Nephron progenitor cell (in vitro differentiated cells): Measurements from ENCODE around the gene TMEM63B.

Source experiments
- DNase-seq: peaks from one replicate; pipeline ENCODE4 v3.0.0; 2021
- H3K27ac Mint-ChIP-seq: 2 replicates; pipeline ENCODE4 v1.8.0; 2021; ENCODE audit warnings: mild to moderate bottlenecking, moderate library complexity, mixed read lengths
- H3K27me3 Mint-ChIP-seq: 2 replicates; pipeline ENCODE4 v1.8.0; 2021; ENCODE audit warnings: mild to moderate bottlenecking, low read depth, mixed read lengths; ENCODE audit not compliant: poor library complexity
- H3K36me3 Mint-ChIP-seq: 2 replicates; pipeline ENCODE4 v1.8.0; 2021; ENCODE audit warnings: low read depth, mixed read lengths
- H3K4me1 Mint-ChIP-seq: 2 replicates; pipeline ENCODE4 v1.8.0; 2021; ENCODE audit warnings: mixed read lengths
- H3K4me3 Mint-ChIP-seq: 2 replicates; pipeline ENCODE4 v1.8.0; 2021; ENCODE audit warnings: mild to moderate bottlenecking, moderate library complexity, mixed read lengths
- H3K9me3 Mint-ChIP-seq: 2 replicates; pipeline ENCODE4 v1.8.0; 2021; ENCODE audit warnings: mild to moderate bottlenecking, moderate library complexity, mixed read lengths
- TF ChIP-seq, protein P1 (sequence below): fragments of 200-600 bp; sonication (generic); IDR thresholded peaks from 2 replicates; pipeline ENCODE4 v1.5.0; 2021; ENCODE audit warnings: antibody characterized with exemption

The TMEM63B gene

DNA sequence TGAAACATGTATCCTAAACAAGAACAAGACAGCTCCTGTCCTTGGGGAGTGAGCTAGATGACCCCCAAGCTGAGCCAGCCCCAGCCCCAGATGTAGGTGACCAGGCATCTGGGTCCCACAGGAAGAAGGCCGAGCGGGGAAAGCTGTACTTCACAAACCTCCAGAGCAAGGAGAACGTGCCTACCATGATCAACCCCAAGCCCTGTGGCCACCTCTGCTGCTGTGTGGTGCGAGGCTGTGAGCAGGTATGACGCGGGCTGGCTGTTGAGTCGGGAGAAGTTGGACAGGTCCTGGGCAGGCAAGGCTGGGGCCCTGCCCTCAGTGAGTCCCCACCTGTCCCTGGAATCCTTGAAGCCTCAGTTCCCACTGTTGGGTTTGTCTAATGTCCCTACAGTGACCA, 19.9 kb downstream of the TMEM63B start:
- Mint-ChIP-seq H3K4me1 (no peaks in the 10 kb centered on the region), H3K9me3 (no peaks in the 10 kb centered on the region), H3K27ac (no peak overlapping the region), H3K4me3 (no peak overlapping the region), H3K36me3 (peaks cover 26% of the 10 kb centered on the region), H3K27me3 (peaks cover 9% of the 10 kb centered on the region)
- no peak for DNase-seq
- TF ChIP-seq, protein P1, sequence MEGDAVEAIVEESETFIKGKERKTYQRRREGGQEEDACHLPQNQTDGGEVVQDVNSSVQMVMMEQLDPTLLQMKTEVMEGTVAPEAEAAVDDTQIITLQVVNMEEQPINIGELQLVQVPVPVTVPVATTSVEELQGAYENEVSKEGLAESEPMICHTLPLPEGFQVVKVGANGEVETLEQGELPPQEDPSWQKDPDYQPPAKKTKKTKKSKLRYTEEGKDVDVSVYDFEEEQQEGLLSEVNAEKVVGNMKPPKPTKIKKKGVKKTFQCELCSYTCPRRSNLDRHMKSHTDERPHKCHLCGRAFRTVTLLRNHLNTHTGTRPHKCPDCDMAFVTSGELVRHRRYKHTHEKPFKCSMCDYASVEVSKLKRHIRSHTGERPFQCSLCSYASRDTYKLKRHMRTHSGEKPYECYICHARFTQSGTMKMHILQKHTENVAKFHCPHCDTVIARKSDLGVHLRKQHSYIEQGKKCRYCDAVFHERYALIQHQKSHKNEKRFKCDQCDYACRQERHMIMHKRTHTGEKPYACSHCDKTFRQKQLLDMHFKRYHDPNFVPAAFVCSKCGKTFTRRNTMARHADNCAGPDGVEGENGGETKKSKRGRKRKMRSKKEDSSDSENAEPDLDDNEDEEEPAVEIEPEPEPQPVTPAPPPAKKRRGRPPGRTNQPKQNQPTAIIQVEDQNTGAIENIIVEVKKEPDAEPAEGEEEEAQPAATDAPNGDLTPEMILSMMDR, result no peak

DNA sequence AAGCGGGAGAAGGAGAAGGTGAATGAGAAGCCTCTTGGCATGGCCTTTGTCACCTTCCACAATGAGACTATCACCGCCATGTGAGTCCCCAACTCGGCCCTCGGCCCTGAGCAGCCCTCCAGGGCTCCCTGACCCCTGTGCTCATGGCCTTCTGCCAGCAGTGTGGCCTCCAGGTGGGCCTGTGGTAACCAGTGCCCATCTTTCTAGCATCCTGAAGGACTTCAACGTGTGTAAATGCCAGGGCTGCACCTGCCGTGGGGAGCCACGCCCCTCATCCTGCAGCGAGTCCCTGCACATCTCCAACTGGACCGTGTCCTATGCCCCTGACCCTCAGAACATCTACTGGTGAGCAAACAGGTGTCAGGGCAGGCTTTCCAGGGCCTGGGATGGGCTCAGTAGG, 21.0 kb downstream of the TMEM63B start:
- no peak for DNase-seq
- TF ChIP-seq, protein P1, result no peak
- H3K36me3 Mint-ChIP-seq, result peaks cover 26% of the 10 kb centered on the region
- H3K27me3 Mint-ChIP-seq, result peaks cover 9% of the 10 kb centered on the region
- no peak overlapping the region for H3K4me3 Mint-ChIP-seq
- no peaks in the 10 kb centered on the region for H3K4me1 Mint-ChIP-seq
- H3K9me3 Mint-ChIP-seq, result no peaks in the 10 kb centered on the region
- no peak overlapping the region for H3K27ac Mint-ChIP-seq

DNA sequence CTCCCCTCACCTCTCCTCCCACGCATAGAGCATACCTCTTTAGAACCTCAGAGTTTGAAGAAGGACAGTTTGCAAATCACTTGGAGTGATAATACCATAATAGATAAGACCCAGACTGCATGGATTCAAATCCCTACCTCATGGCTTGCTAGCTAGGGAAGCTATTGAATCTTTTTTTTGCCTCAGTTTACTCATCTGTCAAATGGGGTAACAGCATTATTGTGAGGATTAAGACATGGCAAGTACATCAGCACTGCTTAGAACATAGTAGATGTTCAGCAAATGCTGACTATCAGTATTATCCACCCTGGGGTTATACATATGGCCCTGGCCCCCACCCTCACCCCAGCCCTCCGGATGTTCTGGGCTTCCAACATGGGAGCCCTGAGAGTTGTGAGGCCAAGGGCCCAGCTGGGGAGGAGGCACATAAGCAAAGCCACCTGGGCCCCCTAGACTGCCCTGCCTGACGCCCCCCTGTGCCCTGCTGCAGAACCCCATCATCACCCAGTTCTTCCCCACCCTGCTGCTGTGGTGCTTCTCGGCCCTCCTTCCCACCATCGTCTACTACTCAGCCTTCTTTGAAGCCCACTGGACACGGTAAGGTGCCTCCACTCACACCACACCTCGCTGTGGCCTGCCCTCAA, 22.1 kb downstream of the TMEM63B start:
- Mint-ChIP-seq H3K27ac (peak overlapping the region; percentile 42), H3K36me3 (peaks cover 20% of the 10 kb centered on the region), H3K4me3 (no peak overlapping the region), H3K27me3 (peaks cover 9% of the 10 kb centered on the region), H3K9me3 (no peaks in the 10 kb centered on the region), H3K4me1 (peaks cover 1% of the 10 kb centered on the region)
- TF ChIP-seq, protein P1, result no peak
- no peak for DNase-seq

DNA sequence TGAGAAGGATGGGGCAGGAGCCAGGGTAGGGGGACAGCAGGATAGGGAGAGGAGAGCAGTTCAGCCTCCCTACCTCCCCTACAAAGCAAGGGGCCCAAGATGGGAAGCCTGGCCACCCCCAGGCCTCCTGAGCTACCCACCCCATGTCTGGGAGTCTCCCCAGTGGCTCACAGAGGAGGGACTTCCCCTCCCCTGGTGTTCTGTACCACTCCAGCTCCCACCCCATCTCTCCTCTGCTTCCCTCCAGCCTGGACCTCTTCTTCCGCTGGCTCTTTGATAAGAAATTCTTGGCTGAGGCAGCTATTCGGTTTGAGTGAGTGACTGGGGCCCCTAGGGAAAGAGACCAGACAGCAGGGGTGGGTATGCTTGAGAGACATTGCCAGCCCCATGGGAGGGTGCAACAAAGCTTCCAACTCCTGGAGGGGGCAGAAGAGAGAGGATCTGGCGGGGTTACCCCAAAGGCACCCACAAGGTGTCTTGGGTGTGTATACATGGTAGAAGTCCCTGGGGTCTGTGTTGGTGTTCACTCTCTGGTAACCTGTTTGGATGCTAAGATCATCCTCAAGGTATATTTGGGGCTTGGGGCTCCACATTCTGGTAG, 23.1 kb downstream of the TMEM63B start:
- peaks cover 20% of the 10 kb centered on the region for H3K36me3 Mint-ChIP-seq
- H3K4me3 Mint-ChIP-seq, result no peak overlapping the region

DNA sequence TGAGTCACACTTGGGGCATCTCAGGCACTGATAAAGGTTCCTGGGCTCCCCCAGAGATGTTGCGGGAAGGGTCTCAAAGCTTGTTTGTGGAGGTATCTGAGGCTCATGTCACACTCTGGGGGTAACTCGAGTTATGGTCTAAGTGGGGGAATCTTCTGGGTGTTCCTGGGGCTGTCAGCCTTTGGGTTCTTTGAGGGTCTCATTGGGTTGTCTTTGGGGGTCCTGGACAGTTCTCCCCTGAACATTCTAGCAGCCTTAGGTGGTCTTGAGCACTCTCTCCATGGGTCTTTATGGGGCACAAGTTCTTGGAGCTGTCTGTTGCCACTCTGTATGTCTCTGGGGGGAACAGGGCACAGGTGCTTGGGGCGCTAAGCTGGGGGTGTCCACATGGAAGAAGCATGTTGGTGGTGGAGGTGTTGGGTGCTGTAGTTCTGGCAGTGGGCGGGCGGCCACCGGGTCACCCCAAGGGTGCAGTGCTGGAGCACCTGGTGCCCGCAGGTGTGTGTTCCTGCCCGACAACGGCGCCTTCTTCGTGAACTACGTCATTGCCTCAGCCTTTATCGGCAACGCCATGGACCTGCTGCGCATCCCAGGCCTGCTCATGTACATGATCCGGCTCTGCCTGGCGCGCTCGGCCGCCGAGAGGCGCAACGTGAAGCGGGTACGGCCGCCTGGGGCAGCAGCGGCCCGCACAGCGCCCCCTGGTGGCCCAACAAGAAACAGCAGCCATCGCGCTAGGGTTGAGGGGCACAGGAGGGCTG, 24.2 kb downstream of the TMEM63B start:
- Mint-ChIP-seq H3K27ac (no peak overlapping the region), H3K9me3 (no peaks in the 10 kb centered on the region), H3K4me3 (no peak overlapping the region), H3K36me3 (peaks cover 14% of the 10 kb centered on the region), H3K27me3 (peaks cover 9% of the 10 kb centered on the region), H3K4me1 (peaks cover 12% of the 10 kb centered on the region)
- TF ChIP-seq, protein P1, result peak; percentile 100
- DNase-seq, result peak; percentile 92

More for the DNA sequence above, 23.1 kb downstream of the TMEM63B start:
- H3K9me3 Mint-ChIP-seq, result no peaks in the 10 kb centered on the region
- peaks cover 4% of the 10 kb centered on the region for H3K4me1 Mint-ChIP-seq
- TF ChIP-seq, protein P1, result no peak
- H3K27me3 Mint-ChIP-seq, result peaks cover 9% of the 10 kb centered on the region
- DNase-seq, result no peak
- H3K27ac Mint-ChIP-seq, result no peak overlapping the region
